Adipocyte (in vitro differentiated cells): Measurements from ENCODE around the gene SPG7.

Experiments
- DNase-seq: peaks from one replicate; pipeline ENCODE4 v3.0.0-alpha.2; 2015; ENCODE audit warnings: low read depth
- H3K27me3 ChIP-seq: replicated peaks from 2 replicates; pipeline ENCODE4 v1.7.0; 2013; ENCODE audit warnings: mild to moderate bottlenecking, low read length, moderate library complexity; ENCODE audit not compliant: control insufficient read depth, insufficient read depth
- H3K36me3 ChIP-seq: 2 replicates; pipeline ENCODE4 v1.7.0; 2013; ENCODE audit warnings: low read length, mild to moderate bottlenecking, moderate library complexity; ENCODE audit not compliant: control insufficient read depth, insufficient read depth, severe bottlenecking
- H3K4me1 ChIP-seq: 2 replicates; pipeline ENCODE4 v1.7.0; 2013; ENCODE audit warnings: mild to moderate bottlenecking, low read length, moderate library complexity; ENCODE audit not compliant: control insufficient read depth, insufficient read depth
- H3K4me3 ChIP-seq: 2 replicates; pipeline ENCODE4 v1.7.0; 2013; ENCODE audit warnings: mild to moderate bottlenecking, low read length, moderate library complexity
- H3K9ac ChIP-seq: 2 replicates; pipeline ENCODE4 v1.7.0; 2013; ENCODE audit warnings: mild to moderate bottlenecking, low read length, moderate library complexity
- H3K9me3 ChIP-seq: 2 replicates; pipeline ENCODE4 v1.7.0; 2013; ENCODE audit warnings: mild to moderate bottlenecking, low read length, moderate library complexity; ENCODE audit not compliant: control insufficient read depth

SPG7 gene

GRCh38 chr16:89502081-89502843 is 5.9 kb upstream of the SPG7 start:
- peaks cover 36% of the 10 kb centered on the region for H3K4me1 ChIP-seq
- peak; percentile 31 for DNase-seq
- H3K27me3 ChIP-seq: no peaks in the 10 kb centered on the region

DNA sequence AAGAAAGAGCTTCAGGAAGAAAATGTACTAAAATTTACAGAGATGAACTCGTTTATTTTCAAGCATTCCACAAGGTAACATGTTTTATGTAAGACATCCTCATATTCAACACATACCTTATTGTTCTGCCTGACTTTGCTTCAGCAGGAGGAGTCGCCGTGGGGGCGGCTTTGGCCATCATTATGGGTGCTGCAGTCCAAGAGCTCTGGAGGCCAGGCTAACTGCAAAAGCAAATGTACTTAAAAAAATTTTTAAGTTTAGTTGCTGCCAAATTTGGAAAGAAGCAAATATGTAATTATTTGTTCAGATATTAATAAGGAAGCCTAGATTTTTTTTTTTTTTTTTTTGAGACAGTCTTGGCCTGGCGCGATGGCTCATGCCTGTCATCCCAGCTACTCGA is 4.1 kb upstream of the SPG7 start:
- no peaks in the 10 kb centered on the region for H3K27me3 ChIP-seq
- H3K36me3 ChIP-seq: no peaks in the 10 kb centered on the region

More at GRCh38 chr16:89502081-89502843, 5.9 kb upstream of the SPG7 start:
- H3K9me3 ChIP-seq: no peaks in the 10 kb centered on the region
- H3K9ac ChIP-seq: no peak overlapping the region
- H3K4me3 ChIP-seq: no peak overlapping the region
- no peaks in the 10 kb centered on the region for H3K36me3 ChIP-seq

GRCh38 chr16:89505204-89506112 is 2.7 kb upstream of the SPG7 start:
- Histone ChIP-seq H3K27me3 (no peaks in the 10 kb centered on the region), H3K36me3 (peaks cover 1% of the 10 kb centered on the region), H3K4me1 (peaks cover 39% of the 10 kb centered on the region), H3K9me3 (no peaks in the 10 kb centered on the region), H3K9ac (peak overlapping the region; percentile 51), H3K4me3 (peak overlapping the region; percentile 33)
- DNase-seq: no peak

More for the DNA sequence above, 4.1 kb upstream of the SPG7 start:
- Histone ChIP-seq H3K9ac (no peak overlapping the region), H3K4me3 (no peak overlapping the region), H3K9me3 (no peaks in the 10 kb centered on the region), H3K4me1 (peaks cover 34% of the 10 kb centered on the region)
- no peak for DNase-seq

DNA sequence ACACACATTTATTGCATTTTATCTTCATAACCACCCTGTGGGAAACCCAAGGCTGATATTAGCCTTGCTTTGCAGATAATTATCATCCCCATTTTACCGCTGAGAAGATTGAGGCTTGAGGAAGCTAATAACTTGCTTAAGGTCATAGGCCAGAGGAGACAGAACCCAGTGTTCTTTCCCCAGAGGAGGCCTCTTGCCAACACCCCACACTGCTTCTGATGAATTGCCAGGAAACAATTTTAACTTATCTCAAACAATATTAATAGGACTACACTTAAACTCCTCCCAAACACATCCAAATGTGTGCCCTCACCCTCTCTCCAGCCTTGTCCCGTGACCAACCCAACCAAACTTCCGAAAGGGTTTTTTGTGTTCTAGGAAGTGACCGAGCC is 2.1 kb upstream of the SPG7 start:
- H3K4me3 ChIP-seq: peak overlapping the region; percentile 33
- DNase-seq: no peak
- peaks cover 8% of the 10 kb centered on the region for H3K36me3 ChIP-seq
- peak overlapping the region; percentile 51 for H3K9ac ChIP-seq
- H3K4me1 ChIP-seq: peaks cover 39% of the 10 kb centered on the region
- no peaks in the 10 kb centered on the region for H3K27me3 ChIP-seq
- H3K9me3 ChIP-seq: no peaks in the 10 kb centered on the region

DNA sequence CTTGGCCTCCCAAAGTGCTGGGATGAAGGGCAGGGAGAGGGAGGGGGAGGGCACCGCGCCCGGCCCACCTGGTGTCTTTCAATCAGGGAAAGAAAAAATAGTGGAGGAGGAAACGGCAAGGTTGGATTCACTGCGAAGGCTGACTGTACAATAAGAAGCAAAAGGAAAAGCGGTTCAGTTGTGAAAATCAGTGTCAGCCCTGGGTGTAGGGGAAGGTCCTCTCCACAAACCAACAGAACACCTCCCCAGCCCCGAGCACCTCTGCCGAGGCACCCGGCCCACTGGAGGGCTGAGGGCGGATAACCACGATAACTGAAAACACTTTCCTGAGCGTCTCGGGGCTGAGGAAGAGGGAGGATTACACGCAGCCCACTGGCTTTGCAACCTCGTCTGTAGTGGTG is 1.4 kb upstream of the SPG7 start:
- H3K27me3 ChIP-seq: no peaks in the 10 kb centered on the region
- peaks cover 15% of the 10 kb centered on the region for H3K36me3 ChIP-seq
- DNase-seq: no peak
- peak overlapping the region; percentile 96 for H3K9ac ChIP-seq
- H3K9me3 ChIP-seq: no peaks in the 10 kb centered on the region
- peaks cover 39% of the 10 kb centered on the region for H3K4me1 ChIP-seq
- peak overlapping the region; percentile 94 for H3K4me3 ChIP-seq

- no peaks in the 10 kb centered on the region for H3K9me3 ChIP-seq
- DNase-seq: peak; percentile 25
- peak overlapping the region; percentile 96 for H3K9ac ChIP-seq
- H3K27me3 ChIP-seq: no peaks in the 10 kb centered on the region
- peaks cover 19% of the 10 kb centered on the region for H3K36me3 ChIP-seq
- peak overlapping the region; percentile 94 for H3K4me3 ChIP-seq
- peaks cover 36% of the 10 kb centered on the region for H3K4me1 ChIP-seq
Measured at GRCh38 chr16:89507214-89507833, 879 bp upstream of the SPG7 start.

- no peak overlapping the region for H3K4me3 ChIP-seq
- H3K9me3 ChIP-seq: no peaks in the 10 kb centered on the region
- no peak for DNase-seq
- H3K9ac ChIP-seq: peak overlapping the region; percentile 96
- peaks cover 31% of the 10 kb centered on the region for H3K4me1 ChIP-seq
- H3K36me3 ChIP-seq: peaks cover 38% of the 10 kb centered on the region
- no peaks in the 10 kb centered on the region for H3K27me3 ChIP-seq
Measured at GRCh38 chr16:89510526-89510925, 2.3 kb downstream of the SPG7 start.

DNA sequence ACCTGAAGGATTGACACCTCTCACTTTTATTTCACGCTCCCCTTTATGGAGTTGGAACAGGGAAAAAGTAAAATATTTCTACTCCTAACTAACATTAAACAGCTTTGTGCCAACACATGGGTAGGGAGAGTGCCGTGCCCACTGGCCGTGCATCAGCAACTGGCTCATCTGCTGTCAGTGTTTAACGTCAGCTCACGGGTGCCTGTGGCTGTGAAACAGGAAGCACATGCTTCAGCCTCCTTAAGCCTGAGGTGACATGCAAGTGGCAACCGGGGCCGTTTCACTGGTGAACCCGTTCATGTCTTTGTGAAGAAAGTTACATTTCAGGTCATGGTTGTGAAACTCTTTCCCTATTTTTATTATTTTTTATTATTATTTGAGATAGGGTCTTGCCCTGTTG is 3.2 kb downstream of the SPG7 start:
- Histone ChIP-seq H3K9me3 (no peaks in the 10 kb centered on the region), H3K9ac (no peak overlapping the region), H3K4me1 (peaks cover 23% of the 10 kb centered on the region), H3K36me3 (peaks cover 45% of the 10 kb centered on the region), H3K27me3 (no peaks in the 10 kb centered on the region), H3K4me3 (no peak overlapping the region)
- no peak for DNase-seq

GRCh38 chr16:89512453-89512852 is 4.2 kb downstream of the SPG7 start:
- DNase-seq: no peak
- Histone ChIP-seq H3K36me3 (peaks cover 53% of the 10 kb centered on the region), H3K9ac (no peak overlapping the region)

DNA sequence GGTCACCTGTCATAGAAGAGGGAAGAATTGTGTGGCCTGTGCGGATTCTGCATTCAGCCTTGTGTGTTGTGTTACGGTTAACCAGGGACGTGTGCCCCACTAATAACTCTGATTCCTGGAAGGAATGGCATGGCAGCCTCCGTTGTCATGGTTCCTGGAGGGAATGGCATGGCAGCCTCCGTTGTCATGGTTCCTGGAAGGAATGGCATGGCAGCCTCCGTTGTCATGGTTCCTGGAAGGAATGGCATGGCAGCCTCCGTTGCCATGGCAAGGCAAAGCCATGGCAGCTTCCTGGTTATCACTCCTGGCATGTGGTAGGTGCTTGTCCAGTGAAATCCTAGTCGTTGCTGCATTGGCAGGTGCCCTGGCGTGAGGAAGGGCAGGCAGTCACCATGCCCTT is 8.9 kb downstream of the SPG7 start:
- Histone ChIP-seq H3K9ac (no peak overlapping the region), H3K9me3 (no peaks in the 10 kb centered on the region), H3K4me1 (no peaks in the 10 kb centered on the region), H3K36me3 (peaks cover 80% of the 10 kb centered on the region), H3K27me3 (no peaks in the 10 kb centered on the region), H3K4me3 (no peak overlapping the region)
- no peak for DNase-seq

More at GRCh38 chr16:89512453-89512852, 4.2 kb downstream of the SPG7 start:
- Histone ChIP-seq H3K9me3 (no peaks in the 10 kb centered on the region), H3K4me3 (no peak overlapping the region), H3K27me3 (no peaks in the 10 kb centered on the region), H3K4me1 (peaks cover 12% of the 10 kb centered on the region)

DNA sequence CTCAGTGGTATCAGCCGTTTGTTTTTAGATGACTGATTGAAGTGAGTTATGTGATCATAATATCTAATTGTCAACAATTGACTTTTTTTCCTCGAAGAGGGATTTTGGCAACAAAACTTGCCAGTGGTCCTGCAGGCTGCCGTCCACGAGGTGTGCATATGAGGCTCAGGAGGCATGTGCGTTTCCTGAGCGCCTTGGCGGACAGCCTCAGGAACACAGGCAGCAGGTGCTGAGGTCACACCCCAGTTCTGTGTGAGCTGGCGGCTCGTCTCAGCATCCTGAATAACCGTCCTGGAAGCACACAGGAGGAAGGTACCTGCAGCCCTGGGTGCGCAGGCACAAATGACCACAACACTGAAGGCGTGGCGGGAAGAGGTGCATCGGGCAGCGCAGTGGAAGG is 11.7 kb downstream of the SPG7 start:
- no peak for DNase-seq
- Histone ChIP-seq H3K4me1 (no peaks in the 10 kb centered on the region), H3K9ac (no peak overlapping the region), H3K9me3 (no peaks in the 10 kb centered on the region), H3K4me3 (no peak overlapping the region), H3K27me3 (no peaks in the 10 kb centered on the region), H3K36me3 (peaks cover 84% of the 10 kb centered on the region)
